Measurements from ENCODE around the gene PLEKHG1.

DNA sequence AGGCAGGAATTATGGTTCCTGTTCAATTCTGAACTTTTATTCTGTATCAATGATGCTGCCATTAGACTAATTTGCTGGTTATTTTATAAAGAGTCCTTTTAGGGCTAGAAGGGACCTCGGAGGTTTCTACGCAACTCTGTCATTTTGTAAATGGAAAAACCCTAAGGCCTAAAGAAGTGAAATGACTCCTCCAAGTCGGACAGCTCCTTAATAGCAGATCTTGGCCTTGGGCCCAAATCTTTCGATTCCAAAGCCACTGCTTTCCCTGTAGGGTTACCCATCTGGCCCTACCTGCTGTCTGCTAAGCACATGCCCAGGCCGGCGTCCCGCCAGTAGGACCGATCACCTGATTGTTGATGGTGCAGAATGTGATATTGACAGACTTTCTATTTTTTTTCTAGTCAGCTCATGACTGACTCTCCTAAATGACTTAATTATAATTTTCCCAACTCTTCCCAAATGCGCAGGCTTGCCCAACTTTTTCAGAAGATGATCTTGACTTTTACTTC lies 40.2 kb downstream of the PLEKHG1 start:
- TF ChIP-seq, protein P1, sequence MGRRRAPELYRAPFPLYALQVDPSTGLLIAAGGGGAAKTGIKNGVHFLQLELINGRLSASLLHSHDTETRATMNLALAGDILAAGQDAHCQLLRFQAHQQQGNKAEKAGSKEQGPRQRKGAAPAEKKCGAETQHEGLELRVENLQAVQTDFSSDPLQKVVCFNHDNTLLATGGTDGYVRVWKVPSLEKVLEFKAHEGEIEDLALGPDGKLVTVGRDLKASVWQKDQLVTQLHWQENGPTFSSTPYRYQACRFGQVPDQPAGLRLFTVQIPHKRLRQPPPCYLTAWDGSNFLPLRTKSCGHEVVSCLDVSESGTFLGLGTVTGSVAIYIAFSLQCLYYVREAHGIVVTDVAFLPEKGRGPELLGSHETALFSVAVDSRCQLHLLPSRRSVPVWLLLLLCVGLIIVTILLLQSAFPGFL (CRISPR knock-in tag; IDR thresholded peaks at IDR 0.05; ENCODE audit: borderline replicate concordance): no peak
- TF ChIP-seq, protein P2, sequence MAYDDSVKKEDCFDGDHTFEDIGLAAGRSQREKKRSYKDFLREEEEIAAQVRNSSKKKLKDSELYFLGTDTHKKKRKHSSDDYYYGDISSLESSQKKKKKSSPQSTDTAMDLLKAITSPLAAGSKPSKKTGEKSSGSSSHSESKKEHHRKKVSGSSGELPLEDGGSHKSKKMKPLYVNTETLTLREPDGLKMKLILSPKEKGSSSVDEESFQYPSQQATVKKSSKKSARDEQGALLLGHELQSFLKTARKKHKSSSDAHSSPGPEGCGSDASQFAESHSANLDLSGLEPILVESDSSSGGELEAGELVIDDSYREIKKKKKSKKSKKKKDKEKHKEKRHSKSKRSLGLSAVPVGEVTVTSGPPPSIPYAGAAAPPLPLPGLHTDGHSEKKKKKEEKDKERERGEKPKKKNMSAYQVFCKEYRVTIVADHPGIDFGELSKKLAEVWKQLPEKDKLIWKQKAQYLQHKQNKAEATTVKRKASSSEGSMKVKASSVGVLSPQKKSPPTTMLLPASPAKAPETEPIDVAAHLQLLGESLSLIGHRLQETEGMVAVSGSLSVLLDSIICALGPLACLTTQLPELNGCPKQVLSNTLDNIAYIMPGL (CRISPR knock-in tag; IDR thresholded peaks at IDR 0.05): no peak
- TF ChIP-seq, protein P3, sequence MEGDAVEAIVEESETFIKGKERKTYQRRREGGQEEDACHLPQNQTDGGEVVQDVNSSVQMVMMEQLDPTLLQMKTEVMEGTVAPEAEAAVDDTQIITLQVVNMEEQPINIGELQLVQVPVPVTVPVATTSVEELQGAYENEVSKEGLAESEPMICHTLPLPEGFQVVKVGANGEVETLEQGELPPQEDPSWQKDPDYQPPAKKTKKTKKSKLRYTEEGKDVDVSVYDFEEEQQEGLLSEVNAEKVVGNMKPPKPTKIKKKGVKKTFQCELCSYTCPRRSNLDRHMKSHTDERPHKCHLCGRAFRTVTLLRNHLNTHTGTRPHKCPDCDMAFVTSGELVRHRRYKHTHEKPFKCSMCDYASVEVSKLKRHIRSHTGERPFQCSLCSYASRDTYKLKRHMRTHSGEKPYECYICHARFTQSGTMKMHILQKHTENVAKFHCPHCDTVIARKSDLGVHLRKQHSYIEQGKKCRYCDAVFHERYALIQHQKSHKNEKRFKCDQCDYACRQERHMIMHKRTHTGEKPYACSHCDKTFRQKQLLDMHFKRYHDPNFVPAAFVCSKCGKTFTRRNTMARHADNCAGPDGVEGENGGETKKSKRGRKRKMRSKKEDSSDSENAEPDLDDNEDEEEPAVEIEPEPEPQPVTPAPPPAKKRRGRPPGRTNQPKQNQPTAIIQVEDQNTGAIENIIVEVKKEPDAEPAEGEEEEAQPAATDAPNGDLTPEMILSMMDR (IDR thresholded peaks at IDR 0.05): no peak
- TF ChIP-seq SP1 (CRISPR knock-in tag; conservative IDR thresholded peaks at IDR 0.05) (no peak), FOXP4 (CRISPR knock-in tag; IDR thresholded peaks at IDR 0.05) (no peak), TEAD4 (CRISPR knock-in tag; IDR thresholded peaks at IDR 0.05) (no peak), GABPB1 (CRISPR knock-in tag; IDR thresholded peaks at IDR 0.05) (no peak)

All from WTC11 (cell line).